Memory B cell (primary cell): ENCODE measurements around the gene ZC3H12D.
"Not testable (repeated sequence)": the region's sequence is repeated elsewhere in the genome, so short reads cannot be mapped to it uniquely, and the experiment has no call there.

Experiments used
- ATAC-seq: fragments of 150-1000 bp; cut with Tn5 transposase; 2 replicates; pipeline ENCODE4 v1.10.0; 2021; ENCODE audit warnings: low read depth, mild to moderate bottlenecking, moderate library complexity
- DNase-seq, 2 donors: peaks; one replicate each; pipeline ENCODE4 v3.0.0; 2022; ENCODE audit warnings: low spot score in 2 of 2
- H3K27ac Mint-ChIP-seq: one replicate; pipeline ENCODE4 v1.8.0; 2022; ENCODE audit warnings: mild to moderate bottlenecking, moderate library complexity, mixed read lengths
- H3K27me3 Mint-ChIP-seq: one replicate; pipeline ENCODE4 v1.8.0; 2022; ENCODE audit warnings: mixed read lengths
- H3K36me3 Mint-ChIP-seq: one replicate; pipeline ENCODE4 v1.8.0; 2022; ENCODE audit warnings: mild to moderate bottlenecking, mixed read lengths
- H3K4me1 Mint-ChIP-seq: one replicate; pipeline ENCODE4 v1.8.0; 2022; ENCODE audit warnings: mixed read lengths
- H3K4me3 Mint-ChIP-seq: one replicate; pipeline ENCODE4 v1.8.0; 2022; ENCODE audit warnings: mild to moderate bottlenecking, moderate library complexity, mixed read lengths
- H3K9me3 Mint-ChIP-seq: one replicate; pipeline ENCODE4 v1.8.0; 2022; ENCODE audit warnings: mixed read lengths

The ZC3H12D gene

DNA sequence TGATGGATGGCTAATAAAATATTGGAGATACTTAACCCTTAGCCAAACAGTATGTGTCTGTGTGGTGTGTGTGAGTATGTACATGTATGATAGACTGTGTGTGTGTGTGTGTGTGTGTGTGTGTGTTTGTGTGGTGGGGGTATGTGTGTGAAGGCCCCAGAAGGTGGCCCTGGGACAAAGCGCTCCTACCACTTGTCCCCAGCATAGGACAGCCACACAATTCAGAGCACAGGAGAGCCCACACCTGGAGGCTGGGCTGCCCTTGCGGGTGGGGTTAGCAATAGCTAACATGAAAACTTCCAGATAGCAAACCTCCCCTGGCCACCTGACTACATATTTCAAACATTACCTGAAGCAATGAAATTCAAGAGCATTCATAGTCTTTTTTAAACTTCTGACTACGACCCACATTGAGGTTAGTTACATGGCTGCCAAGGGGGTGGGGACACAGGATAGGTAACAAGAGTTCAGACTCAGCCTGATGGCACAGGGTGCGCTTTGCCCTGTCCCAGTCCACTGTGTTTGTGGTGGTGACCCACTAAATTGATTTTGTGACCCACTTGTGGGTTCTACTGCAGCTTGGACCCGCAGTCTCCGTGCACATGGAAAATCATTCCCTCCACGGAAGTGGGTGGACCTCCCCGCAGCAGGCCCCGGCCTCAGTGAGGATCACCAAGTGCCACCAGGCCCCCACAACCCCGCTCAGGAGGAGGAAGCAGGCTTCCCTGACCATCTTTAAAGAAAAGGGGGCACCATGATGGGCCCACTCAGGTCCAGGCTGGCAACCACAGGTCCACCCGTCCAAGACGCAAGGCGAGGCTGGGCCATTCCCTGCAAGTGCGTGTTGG is 34.8 kb downstream of the ZC3H12D start:
- no peak for DNase-seq
- Mint-ChIP-seq H3K27ac (peak overlapping the region; percentile 66), H3K4me3 (no peak overlapping the region), H3K36me3 (peaks cover 6% of the 10 kb centered on the region), H3K27me3 (no peaks in the 10 kb centered on the region), H3K9me3 (no peaks in the 10 kb centered on the region), H3K4me1 (peaks cover 4% of the 10 kb centered on the region)
- ATAC-seq, result no peak

- H3K4me1 Mint-ChIP-seq, result peaks cover 2% of the 10 kb centered on the region
- no peak for ATAC-seq
- H3K4me3 Mint-ChIP-seq, result no peak overlapping the region
- peaks cover 5% of the 10 kb centered on the region for H3K36me3 Mint-ChIP-seq
- no peaks in the 10 kb centered on the region for H3K9me3 Mint-ChIP-seq
- H3K27me3 Mint-ChIP-seq, result no peaks in the 10 kb centered on the region
- H3K27ac Mint-ChIP-seq, result peak overlapping the region; percentile 66
- DNase-seq, result no peak
Measured at GRCh38 chr6:149448821-149449453, 35.9 kb downstream of the ZC3H12D start.

DNA sequence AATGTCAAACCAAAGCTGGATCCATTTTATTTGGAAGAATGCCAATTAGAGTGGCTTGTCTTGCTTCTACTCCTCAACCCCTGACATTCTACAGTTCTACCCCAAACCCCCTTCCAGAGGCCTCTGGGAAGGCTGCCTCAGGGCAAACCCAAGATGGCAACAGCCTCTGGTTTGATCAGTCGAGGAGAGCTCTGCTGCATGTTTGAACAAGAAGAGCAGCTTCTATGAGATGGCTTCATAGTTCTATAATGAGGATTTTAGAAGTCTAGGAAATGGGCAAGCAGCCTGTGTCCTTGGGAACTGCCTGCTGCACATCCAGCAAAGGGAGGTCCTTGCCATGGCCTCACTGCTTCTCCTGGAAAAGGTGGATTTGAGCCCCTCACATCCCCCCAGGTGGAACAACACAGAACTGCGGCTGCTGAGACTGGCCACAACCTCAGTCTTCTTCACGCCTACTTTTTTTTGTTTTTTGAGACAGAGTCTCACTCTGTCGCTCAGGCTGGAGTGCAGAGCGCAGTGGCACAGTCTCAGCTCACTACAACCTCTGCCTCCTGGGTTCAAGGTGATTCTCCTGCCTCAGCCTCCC is 37.9 kb downstream of the ZC3H12D start:
- DNase-seq, result no peak
- Mint-ChIP-seq H3K9me3 (no peaks in the 10 kb centered on the region), H3K27me3 (no peaks in the 10 kb centered on the region), H3K4me1 (peaks cover 4% of the 10 kb centered on the region), H3K36me3 (peaks cover 5% of the 10 kb centered on the region), H3K4me3 (no peak overlapping the region), H3K27ac (no peak overlapping the region)
- ATAC-seq, result no peak

DNA sequence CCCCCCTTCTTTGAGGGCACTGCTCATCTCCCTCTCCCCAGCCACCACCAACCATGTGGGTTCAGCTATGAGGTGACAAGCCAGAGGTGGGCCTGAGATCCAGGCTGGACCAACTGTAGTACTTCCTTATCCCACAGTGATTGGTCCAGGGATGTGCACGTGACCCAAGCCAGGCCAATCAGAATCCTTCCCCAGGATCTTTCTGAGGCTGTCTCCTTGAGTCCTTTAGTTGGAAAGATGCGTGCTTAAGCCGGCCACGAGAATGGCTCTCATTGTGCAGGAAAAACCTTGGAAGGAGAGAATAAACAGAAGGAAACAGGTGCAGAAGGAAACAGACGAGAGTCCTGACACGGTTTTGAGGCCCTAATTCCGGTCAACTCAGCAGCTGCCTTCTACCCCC is 39.2 kb downstream of the ZC3H12D start:
- DNase-seq (no peak), ATAC-seq (peak; percentile 24)
- Mint-ChIP-seq H3K4me1 (peaks cover 4% of the 10 kb centered on the region), H3K36me3 (peaks cover 5% of the 10 kb centered on the region), H3K27me3 (no peaks in the 10 kb centered on the region), H3K9me3 (no peaks in the 10 kb centered on the region), H3K27ac (peak overlapping the region; percentile 69), H3K4me3 (no peak overlapping the region)

GRCh38 chr6:149445095-149445466 is 39.7 kb downstream of the ZC3H12D start:
- no peak overlapping the region for H3K4me3 Mint-ChIP-seq
- peak; percentile 35 for ATAC-seq
- H3K9me3 Mint-ChIP-seq, result no peaks in the 10 kb centered on the region
- H3K27ac Mint-ChIP-seq, result peak overlapping the region; percentile 69
- H3K36me3 Mint-ChIP-seq, result peaks cover 5% of the 10 kb centered on the region
- peaks cover 4% of the 10 kb centered on the region for H3K4me1 Mint-ChIP-seq
- no peak for DNase-seq
- no peaks in the 10 kb centered on the region for H3K27me3 Mint-ChIP-seq

- not testable (repeated sequence) for H3K4me1 Mint-ChIP-seq, H3K4me3 Mint-ChIP-seq, H3K27me3 Mint-ChIP-seq, DNase-seq, H3K9me3 Mint-ChIP-seq, H3K36me3 Mint-ChIP-seq, ATAC-seq
- peak overlapping the region; percentile 69 for H3K27ac Mint-ChIP-seq
Measured at GRCh38 chr6:149444360-149445094, 40.3 kb downstream of the ZC3H12D start.

GRCh38 chr6:149443411-149444181 is 41.2 kb downstream of the ZC3H12D start:
- peaks cover 13% of the 10 kb centered on the region for H3K4me1 Mint-ChIP-seq
- H3K9me3 Mint-ChIP-seq, result no peaks in the 10 kb centered on the region
- DNase-seq (no peak), ATAC-seq (no peak)
- no peak overlapping the region for H3K27ac Mint-ChIP-seq
- H3K27me3 Mint-ChIP-seq, result no peaks in the 10 kb centered on the region
- peaks cover 1% of the 10 kb centered on the region for H3K36me3 Mint-ChIP-seq
- no peak overlapping the region for H3K4me3 Mint-ChIP-seq

GRCh38 chr6:149441740-149442139 is 43.1 kb downstream of the ZC3H12D start:
- H3K27me3 Mint-ChIP-seq, result no peaks in the 10 kb centered on the region
- ATAC-seq, result no peak
- H3K36me3 Mint-ChIP-seq, result no peaks in the 10 kb centered on the region
- H3K4me3 Mint-ChIP-seq, result no peak overlapping the region
- H3K4me1 Mint-ChIP-seq, result peaks cover 21% of the 10 kb centered on the region
- H3K9me3 Mint-ChIP-seq, result no peaks in the 10 kb centered on the region
- DNase-seq, result no peak
- H3K27ac Mint-ChIP-seq, result no peak overlapping the region

DNA sequence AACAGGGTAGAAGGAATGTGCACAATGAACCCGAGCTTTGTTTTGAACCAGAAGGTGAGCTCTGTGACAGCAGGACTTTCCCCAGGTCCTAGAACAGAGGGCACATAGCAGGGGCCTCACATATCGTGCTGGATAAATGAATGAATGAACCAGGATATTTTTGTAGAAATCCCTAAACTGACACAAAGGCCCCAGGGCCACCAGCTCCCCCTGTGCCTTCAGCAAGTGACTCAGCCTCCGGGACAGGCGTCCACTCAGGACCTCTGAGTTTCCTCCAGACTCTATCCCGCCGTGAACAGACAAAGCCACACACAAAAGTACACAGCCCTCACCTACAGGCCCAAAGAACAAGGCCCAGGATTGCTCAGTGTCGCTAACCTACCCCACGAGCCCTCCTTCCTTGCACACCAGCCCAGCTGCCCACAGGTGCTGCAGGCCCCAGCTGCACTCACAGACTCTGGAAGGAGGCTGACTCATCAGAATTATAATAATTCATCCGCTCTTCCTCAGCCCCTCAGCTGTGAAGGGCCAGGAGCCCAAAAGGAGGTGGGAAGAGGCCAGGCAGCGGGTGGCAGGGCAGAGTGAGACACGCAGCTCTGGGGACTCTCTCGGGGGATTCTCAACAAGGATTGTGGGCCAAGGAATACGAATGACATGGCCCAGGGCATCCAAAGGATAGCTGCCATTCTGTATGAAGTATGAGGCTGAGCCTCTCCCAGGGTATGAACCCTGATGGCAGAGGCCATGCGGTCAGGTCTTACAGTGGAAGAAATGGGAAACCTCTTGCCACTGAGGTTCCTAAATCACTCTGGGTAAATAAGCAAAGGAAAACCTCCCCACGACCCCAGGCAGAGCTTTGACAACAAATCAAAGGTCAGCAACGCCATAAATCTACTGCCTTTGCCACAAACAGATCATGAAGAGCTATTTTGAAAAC is 43.8 kb downstream of the ZC3H12D start:
- no peak for ATAC-seq
- H3K4me1 Mint-ChIP-seq, result peaks cover 21% of the 10 kb centered on the region
- DNase-seq, result no peak
- H3K27ac Mint-ChIP-seq, result no peak overlapping the region
- H3K9me3 Mint-ChIP-seq, result no peaks in the 10 kb centered on the region
- H3K27me3 Mint-ChIP-seq, result no peaks in the 10 kb centered on the region
- no peaks in the 10 kb centered on the region for H3K36me3 Mint-ChIP-seq
- H3K4me3 Mint-ChIP-seq, result no peak overlapping the region

- no peaks in the 10 kb centered on the region for H3K27me3 Mint-ChIP-seq
- no peaks in the 10 kb centered on the region for H3K36me3 Mint-ChIP-seq
- H3K4me1 Mint-ChIP-seq, result peaks cover 19% of the 10 kb centered on the region
- no peak overlapping the region for H3K4me3 Mint-ChIP-seq
- no peak for DNase-seq
- H3K27ac Mint-ChIP-seq, result peak overlapping the region; percentile 56
- no peak for ATAC-seq
- H3K9me3 Mint-ChIP-seq, result no peaks in the 10 kb centered on the region
Measured at GRCh38 chr6:149439626-149440025, 45.2 kb downstream of the ZC3H12D start.

DNA sequence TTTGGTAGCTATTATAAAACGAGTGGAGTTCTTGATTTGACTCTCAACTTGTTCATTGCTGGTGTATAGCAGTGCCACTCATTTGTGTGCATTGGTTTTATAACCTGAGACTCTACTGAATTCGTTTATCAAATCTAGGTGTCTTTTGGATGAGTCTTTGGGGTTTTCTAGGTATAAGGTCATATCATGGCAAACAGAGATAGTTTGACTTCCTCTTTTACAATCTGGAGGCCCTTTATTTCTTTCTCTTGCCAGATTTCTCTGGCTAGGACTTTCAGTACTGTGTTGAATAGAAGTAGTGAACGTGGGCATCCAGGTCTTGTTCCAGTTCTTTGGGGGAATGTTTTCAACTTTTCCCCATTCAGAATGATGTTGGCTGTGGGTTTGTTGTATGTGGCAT is 46.0 kb downstream of the ZC3H12D start:
- Mint-ChIP-seq H3K9me3 (no peaks in the 10 kb centered on the region), H3K4me1 (peaks cover 19% of the 10 kb centered on the region), H3K36me3 (no peaks in the 10 kb centered on the region), H3K4me3 (no peak overlapping the region), H3K27me3 (no peaks in the 10 kb centered on the region), H3K27ac (peak overlapping the region; percentile 56)
- ATAC-seq (peak; percentile 68), DNase-seq (no peak)

- Mint-ChIP-seq H3K4me3 (no peak overlapping the region), H3K27me3 (no peaks in the 10 kb centered on the region), H3K4me1 (peaks cover 17% of the 10 kb centered on the region), H3K27ac (no peak overlapping the region), H3K36me3 (no peaks in the 10 kb centered on the region), H3K9me3 (no peaks in the 10 kb centered on the region)
- ATAC-seq, result no peak
- no peak for DNase-seq
Measured at GRCh38 chr6:149437212-149437611, 47.6 kb downstream of the ZC3H12D start.

DNA sequence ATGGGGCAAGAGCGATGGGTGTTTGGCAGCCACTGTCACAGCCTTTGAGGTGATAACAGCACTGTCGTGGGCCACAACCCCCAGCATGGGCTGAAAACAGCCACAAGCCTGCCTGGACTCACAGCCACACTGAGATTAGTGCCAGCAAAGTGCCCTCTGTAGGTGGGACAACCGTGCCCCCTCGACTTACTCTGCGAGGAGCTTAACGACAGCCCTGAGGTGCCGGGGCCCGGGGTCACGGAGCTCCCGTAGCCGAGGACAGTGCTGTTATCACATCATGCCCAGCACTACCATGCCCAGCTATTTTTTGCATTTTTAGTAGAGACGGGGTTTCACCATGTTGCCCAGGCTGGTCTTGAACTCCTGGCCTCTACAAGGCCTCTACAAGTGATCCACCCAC is 48.2 kb downstream of the ZC3H12D start:
- Mint-ChIP-seq H3K4me1 (peaks cover 20% of the 10 kb centered on the region), H3K27ac (no peak overlapping the region), H3K36me3 (no peaks in the 10 kb centered on the region), H3K27me3 (no peaks in the 10 kb centered on the region), H3K9me3 (no peaks in the 10 kb centered on the region), H3K4me3 (no peak overlapping the region)
- DNase-seq, result no peak
- ATAC-seq, result no peak
